HuH-7 (cell line): ENCODE data around the gene FSTL4.
"Not testable (repeated sequence)": the region's sequence is repeated elsewhere in the genome, so short reads cannot be mapped to it uniquely, and the experiment has no call there.

Experiments used
- DNase-seq: peaks from one replicate; pipeline ENCODE4 v3.0.0; 2011; ENCODE audit warnings: low spot score

The FSTL4 gene

GRCh38 chr5:133454442-133454841 lies 157.9 kb downstream of the FSTL4 start:
- DNase-seq: no peak

DNA sequence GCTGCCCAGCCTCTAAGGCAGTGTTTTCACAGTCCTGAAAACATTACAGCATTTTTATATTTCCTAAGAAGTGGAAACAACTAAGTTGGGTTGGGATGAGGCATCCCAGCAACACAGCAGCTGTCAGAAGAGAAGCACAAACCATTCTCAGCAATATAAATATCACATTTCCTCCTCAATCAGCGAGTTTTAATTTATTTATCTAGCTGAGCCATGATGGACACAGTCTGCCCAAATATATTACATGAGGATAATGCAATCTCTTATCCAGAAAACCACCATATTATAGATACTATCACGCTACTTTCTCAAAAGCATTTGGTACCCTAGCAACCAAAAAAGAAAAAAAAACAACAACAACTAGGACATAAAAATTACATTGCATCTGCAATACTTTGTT lies 158.5 kb downstream of the FSTL4 start:
- DNase-seq: no peak

GRCh38 chr5:133453084-133453780 lies 159.1 kb downstream of the FSTL4 start:
- no peak for DNase-seq

- no peak for DNase-seq
Measured at GRCh38 chr5:133451926-133452325, 160.4 kb downstream of the FSTL4 start.

DNA sequence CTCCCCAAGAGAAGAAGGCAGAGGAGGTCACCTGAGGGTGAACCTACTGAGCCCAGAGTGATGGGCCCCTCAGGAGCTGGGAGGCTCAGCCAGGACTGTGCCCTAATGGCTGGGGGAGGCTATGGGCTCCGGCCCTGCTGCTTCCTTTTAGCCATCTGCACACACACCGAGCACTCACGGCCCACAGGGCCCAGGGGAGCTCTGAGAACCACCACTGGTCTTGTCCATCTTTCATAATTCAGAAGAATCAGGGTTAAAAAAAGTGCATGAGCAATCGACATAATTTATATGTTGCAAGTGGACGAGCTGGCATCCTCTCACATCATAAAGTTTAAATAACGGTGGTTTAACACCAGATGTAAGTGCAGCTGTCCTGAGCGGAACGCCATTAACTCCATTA lies 162.1 kb downstream of the FSTL4 start:
- no peak for DNase-seq

DNA sequence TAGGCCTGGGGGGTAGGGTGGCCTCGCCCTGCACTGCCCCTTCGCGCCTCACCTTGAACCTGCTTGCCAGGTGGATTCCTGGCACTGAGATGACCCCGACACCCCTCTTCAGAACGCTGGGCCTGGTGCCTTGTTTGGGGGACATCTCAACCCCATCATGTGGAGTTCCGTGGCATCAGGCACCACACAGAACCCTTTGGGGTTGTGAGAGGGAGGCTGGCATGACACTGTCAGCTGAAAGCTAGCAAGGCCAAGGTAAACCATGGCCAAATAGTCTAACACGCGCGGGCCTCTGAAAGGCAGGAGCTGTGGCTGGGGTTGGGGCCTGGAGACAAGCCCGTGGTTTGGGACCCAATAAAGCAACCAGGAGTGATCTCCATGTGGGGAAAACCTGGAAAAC lies 163.2 kb downstream of the FSTL4 start:
- DNase-seq: no peak

GRCh38 chr5:133446440-133446839 lies 165.9 kb downstream of the FSTL4 start:
- no peak for DNase-seq

- DNase-seq: no peak
Measured at GRCh38 chr5:133445744-133446143, 166.6 kb downstream of the FSTL4 start.

DNA sequence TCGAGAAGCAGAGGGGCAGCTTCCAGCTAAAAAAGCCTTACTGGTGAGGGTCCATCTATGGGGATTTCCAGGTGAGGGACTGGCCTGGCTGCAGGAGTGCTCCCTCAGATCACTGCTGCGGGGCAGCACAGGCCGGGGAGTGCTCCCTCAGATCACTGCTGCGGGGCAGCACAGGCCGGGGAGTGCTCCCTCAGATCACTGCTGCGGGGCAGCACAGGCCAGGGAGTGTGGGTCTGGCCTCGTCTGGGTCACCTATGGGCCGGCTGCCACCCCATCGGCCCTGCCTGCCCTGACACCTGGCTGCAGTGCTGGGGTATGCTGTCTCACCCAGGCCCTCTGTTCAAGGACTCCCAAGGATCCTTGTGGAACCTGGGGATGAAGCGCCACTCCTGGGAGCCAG lies 167.1 kb downstream of the FSTL4 start:
- not testable (repeated sequence) for DNase-seq

DNA sequence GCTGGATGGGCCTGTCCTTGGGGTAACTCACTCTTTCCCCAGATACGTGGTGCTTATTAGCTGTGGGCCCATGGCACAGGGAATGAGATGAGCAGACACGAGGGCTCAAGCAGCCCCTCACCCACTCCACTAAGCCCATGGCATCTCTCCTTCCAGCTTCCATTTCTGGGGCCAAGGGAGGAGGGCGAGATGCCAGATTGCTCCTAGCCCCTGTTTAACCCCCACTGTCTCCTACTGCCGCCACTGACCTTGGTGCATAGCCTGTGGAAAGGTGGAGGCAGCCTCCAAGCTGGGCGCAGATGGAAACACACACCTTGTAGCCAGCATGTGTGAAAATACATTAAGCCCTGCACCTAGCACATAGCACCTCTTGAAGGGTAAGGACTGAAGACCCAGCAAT lies 167.6 kb downstream of the FSTL4 start:
- DNase-seq: no peak

- no peak for DNase-seq
Measured at GRCh38 chr5:133441166-133441815, 171.1 kb downstream of the FSTL4 start.

DNA sequence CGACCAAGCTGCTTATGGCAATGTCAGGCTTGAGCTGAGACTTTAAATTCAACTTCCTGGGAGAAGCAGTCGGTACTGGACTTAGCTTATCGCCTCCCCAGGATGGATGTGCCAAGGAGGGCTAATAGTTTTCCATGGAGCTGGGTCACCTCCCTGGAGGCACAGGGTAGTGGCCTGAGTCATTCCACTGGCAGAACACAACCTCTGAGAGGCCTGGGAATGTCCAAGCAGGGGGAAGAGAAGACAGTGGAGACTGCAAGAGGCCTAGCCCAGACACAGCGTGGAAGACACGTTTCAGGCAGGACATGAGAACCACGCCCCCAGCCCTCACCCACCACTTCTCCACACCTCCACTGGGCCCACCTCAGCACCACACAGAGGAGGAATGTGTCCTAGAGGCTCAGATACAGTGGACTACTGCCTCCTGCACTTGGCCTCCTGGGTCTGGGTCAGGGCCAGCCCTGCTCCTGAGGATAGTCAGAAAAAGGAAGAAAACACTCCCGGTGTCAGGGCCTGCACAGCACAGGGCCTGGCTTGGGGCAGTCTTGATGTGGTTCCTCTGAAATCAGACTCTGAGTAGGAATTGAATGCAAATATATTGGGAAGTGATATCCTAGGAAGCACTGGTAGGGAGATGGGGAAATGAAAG lies 171.8 kb downstream of the FSTL4 start:
- no peak for DNase-seq

- DNase-seq: no peak
Measured at GRCh38 chr5:133439859-133440258, 172.5 kb downstream of the FSTL4 start.

GRCh38 chr5:133438487-133438886 lies 173.9 kb downstream of the FSTL4 start:
- no peak for DNase-seq

- no peak for DNase-seq
Measured at GRCh38 chr5:133434336-133434735, 178.0 kb downstream of the FSTL4 start.

DNA sequence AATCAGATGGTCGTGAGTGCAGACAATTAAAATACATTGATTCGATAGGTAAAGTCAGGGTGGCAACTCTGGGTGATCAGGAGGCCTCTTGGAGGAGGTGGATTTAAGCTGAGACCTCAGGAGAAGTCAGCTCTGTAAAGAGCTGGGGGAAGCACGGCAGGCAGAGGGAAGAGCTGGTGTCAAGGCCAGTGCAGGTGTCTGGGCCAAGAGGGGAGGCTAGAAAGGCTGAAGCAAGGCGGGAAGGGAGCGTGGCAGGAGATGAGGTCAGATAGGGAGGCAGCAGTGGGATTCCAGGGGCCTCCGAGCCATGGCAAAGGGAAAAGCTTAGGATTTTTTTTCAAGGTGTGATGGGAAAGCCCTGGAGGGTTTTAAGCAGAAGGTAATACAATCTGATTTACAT lies 178.7 kb downstream of the FSTL4 start:
- no peak for DNase-seq

GRCh38 chr5:133432956-133433532 lies 179.3 kb downstream of the FSTL4 start:
- no peak for DNase-seq

DNA sequence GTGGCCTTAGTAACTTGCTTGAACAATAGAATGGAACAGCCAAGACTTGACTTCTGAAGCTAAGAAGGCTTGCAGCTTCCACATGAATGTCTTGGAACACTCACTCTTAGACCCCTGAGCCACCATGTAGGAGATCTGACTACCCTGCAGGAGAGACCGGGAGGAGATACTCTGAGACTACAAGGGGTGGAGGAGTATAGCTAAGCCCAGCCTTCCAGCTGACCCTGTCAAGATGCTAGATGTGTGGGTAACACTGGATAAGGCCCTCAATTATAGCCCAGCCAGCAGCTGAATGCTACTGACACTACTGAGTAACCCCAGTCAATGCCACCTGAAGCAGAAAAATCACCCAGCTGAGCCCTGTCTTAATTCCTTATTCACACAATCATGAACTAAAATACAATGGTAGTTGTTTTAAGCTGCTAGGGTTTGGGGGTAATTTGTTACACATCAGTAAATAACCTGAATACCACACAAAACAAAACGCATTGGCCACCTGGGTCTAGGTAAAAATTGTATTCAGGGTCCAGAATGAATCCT lies 180.9 kb downstream of the FSTL4 start:
- DNase-seq: no peak

GRCh38 chr5:133430095-133430494 lies 182.2 kb downstream of the FSTL4 start:
- DNase-seq: no peak

DNA sequence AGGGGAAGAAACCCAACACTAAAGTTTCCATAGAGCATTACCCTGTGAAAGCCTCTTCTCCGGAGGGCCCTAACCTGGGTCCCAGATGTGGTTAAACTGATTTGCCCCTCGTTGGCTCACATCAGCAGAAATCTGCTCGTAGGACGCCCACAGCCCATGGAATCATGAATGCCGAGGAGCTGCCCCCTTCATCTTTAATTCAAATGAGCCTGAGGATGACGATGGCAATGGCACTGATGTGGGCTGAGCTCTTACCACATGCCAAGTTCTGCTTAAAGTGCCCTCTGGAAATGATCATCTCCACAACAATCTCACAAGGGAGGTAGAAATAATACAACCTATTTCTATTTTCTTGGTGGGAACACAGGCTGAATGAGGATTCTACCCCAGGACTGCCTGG lies 183.3 kb downstream of the FSTL4 start:
- DNase-seq: no peak

DNA sequence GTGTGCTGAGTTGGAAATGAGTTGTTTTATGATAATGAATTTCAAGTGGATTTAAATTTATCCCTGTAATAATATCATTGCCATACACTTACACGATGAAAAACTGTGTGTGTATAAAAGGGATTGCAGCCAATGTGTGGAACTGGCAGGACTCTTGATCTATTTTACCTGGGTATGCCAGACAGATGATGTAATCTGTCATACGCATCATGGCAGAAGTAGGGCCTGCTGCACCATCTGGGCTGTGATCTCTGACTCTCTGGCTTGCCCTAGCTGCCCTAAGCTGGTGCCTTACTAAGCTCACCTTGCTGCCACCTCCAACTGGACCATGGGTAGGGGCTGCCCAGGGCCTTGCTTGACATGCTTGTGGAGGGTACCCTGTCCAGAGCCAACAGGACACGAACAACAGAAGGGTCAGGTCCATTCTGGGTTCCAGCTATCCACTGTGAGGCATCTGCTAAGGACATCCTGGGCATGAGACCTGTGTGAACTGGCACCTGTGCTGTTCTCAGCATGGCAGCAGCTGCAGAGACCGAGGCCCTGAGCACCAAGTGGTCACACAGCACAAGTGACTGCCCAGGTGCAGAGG lies 184.2 kb downstream of the FSTL4 start:
- DNase-seq: no peak

DNA sequence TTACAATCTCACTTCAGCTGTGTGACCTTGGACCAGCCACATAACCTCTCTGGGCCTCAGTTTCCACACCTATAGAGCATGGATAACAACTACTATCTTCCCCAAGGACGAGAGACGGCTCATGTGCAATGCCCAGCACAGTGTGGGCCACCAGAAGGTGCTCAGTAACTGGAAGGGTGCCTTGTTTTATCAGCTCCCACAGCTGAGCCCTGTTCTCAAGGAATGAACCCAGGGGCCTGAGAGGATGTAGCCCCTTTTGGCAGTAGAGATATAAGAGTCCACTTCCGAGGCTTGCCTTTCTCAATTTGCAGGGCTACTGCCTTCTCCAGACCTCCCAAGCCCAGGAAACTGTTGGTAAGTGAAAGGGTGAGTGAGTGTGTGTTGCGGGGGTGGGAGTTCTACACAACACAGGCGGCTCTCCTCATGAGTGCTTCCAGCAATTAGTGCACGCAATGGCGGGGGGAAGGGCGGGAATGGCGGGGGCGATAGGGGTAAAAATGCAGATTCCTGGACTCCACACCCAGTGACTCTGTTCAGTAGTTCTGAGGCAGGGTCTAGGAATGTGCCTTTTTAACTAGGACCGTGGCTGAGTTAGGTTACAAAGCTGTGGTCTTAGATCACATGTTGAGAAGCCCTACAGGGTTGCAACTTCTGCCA lies 185.1 kb downstream of the FSTL4 start:
- DNase-seq: no peak
